ENCODE measurements around the gene DYRK2.

DYRK2 gene

DNA sequence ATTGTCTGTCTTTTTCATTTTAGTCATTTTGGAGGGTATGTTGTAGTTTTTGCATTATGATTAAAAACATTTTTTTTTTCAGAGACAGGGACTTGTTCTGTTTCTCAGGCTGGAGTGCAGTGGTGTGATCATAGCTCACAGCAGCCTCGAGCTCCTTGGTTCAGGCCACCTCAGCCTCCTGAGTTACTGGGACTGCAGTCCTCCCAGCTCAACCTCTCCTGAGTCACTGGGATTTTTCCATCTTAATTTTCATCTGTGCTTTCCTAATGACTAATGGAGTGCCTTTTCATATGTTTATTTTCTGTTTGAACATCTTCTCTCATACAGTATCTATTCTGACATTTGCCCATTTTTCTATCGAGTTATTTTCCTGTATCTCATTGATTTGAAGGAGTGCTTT lies 52.6 kb downstream of the DYRK2 start:
- no peak for DNase-seq (ENCODE audit: low read depth in 2 of 2, low spot score in 1 of 2)

DNA sequence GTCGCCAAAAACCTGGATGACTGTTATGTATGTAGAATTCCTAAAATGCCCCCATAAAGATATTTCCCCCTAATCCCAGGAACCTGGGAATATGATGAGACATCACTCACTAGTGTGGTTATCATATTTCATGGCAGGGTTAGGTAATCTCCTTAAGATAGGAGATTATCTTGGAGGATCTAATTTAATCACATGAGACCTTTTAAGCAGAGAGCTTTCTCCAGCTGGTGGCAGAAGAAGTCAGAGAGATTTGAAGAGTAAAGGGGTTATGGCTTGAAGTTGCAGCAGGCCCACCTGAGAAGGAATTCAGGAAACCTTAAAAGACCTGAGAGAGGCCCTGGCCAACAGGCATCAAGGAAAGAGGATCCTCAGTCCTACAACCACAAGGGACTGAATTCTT lies 53.6 kb downstream of the DYRK2 start:
- no peak for DNase-seq (ENCODE audit: low read depth in 2 of 2, low spot score in 1 of 2)

DNA sequence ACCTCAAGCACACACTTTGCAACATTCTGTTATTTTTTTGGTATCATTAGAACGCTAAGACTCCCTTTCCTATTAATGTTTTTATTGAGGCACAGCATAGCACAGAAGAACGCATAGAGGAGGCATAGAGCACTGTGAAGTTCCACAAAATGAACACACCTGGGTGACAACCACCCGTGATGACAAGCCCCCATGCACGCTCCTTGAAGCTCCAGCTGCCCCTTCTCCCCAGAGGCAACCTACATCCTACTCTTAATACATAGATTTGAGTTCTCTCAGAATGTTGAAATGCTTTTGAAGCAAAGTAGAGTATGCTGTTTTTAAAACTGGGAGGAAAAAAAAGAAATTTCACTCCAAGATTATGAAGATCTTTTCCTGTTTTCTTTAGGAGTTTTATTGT lies 55.5 kb downstream of the DYRK2 start:
- no peak for DNase-seq (ENCODE audit: low read depth in 2 of 2, low spot score in 1 of 2)

DNA sequence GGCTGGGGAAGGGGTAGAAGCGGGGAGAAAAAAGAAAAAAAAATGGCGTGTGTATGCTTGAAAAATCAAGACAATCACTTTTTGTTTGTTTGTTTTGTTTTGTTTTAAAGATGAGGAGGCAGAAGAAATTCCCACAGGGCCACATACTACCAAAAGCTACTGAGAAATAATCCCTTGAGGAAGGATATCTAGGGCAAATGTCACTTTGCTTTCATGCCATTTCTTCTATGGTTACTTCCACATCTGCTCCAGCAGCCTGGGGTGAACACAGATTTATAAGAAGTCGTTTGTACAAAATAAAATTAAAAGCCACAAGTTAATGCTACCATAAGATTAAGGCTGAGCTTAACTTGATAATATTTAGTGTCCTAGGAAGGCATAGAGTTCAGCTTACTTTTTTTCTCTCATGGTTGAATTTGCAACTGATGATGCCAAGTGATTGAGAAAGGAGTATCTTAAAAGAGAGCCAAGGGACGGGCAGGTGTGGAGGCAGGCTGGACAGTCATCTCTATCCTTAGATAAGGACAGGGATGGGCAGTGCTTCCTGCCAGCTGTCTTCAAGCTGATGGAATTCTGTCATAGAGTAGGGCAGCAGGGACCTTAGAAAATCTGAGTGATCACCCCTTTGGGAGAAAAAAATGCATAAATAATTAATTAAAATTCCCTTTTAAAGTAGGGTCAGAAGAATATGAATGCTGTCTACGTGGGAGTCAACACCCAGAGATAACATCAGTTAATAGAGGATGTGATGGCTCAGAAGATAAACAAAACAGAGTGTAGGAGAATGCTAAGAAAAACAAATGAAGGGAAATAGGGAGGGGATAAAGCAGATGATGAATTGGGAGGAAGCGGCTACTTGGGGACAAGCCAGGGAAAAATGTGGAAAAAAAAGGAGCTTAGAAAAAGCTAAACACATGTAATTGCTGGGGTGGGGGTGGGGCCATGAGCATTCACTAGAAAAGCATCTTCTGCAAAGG lies 57.1 kb downstream of the DYRK2 start:
- no peak for DNase-seq (ENCODE audit: low read depth in 2 of 2, low spot score in 1 of 2)

DNA sequence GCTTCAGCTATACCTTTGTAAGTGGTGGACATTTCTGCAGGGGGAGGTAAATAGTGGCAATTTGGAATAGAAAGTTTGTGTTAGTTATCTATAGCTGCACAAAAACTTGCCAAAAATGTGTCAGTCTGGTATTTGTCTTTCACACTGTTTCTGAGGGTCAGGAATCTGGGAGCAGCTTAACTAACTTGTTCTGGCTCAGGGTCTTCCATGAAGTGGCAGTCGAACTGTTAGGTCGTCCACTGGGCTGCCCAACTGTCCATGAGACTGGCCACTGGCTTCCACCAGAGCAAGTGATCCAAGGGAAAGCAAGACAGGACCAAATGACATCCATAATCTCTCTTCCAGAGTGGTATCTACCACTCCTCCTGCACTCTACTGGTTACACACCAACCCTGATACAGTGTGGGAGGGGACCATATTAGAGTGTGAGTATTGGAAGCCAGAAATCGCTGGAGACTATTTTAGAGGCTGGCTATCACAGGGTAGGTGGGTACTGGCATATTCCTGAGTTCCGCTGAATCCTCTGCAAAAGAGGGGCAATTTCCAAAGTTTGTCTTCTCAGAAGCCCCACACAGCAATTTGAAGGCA lies 60.9 kb downstream of the DYRK2 start:
- no peak for DNase-seq (ENCODE audit: low read depth in 2 of 2, low spot score in 1 of 2)

DNA sequence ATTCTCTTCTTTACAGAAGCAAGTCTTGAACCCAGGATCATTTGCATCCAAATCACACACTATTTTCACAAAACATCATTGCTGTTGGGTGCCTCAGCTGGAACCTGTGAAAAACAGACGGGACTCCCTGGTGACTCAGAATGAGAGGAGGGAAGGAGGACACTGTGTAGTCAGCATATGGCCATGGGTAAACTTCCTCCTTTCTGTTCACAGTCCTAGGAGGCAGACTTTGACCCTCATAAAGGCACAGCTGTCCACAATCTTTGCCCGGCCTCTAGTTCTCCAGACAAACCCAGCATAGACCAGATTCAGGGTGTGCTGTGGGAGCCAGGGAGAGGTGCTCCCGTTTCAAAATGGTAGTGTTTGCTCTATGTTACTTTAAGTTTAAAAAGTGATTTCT lies 62.0 kb downstream of the DYRK2 start:
- no peak for DNase-seq (ENCODE audit: low read depth in 2 of 2, low spot score in 1 of 2)

DNA sequence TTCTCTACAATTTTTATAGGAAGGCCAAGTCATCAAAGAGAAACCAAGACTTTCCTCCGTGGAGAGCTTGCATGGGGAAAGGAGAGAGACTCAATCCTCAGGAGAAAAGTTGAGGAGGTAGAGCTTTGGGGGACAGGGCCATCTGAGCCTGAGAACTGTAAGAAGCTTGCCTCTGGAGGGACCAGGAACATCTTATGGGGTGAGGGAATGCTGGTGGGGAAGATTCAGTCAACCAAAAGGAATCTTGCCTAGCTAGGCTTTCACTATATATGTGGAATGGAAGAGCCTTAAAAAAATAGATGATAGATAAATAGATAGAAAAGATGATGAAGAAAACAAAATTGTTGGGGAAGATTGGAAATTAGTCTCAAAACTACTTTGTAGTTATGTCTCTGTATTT lies 63.5 kb downstream of the DYRK2 start:
- no peak for DNase-seq (ENCODE audit: low read depth in 2 of 2, low spot score in 1 of 2)

DNA sequence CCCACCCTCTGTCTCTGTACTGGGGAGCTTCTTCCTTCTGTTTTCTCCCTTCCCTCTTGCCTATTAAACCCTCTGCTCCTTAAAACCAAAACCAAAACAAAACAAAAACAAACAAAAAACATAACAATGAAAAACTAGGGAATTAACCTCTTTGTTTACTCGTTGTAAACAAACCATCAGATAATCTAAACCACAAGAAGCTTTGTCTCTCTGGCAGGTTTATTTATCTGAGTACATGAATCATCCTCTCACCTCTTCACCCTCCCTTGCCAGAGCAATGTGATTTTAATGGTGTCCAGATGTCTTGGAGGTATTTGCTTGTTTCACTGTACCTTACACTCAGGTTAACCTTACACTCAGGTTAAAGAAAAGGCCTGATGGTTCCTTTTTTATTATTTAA lies 66.1 kb downstream of the DYRK2 start:
- no peak for DNase-seq (ENCODE audit: low read depth in 2 of 2, low spot score in 1 of 2)
